ENCODE results near the gene AGBL4.
A peak's percentile ranks its signal among the peaks of the same experiment; 100 is the strongest.
"Not testable (repeated sequence)": the region's sequence is repeated elsewhere in the genome, so short reads cannot be mapped to it uniquely, and the experiment has no call there.

Gene AGBL4

GRCh38 chr1:49424782-49425181 is 599.0 kb downstream of the AGBL4 start:
- no peak for DNase-seq

- DNase-seq, result no peak
These were observed 607.0 kb downstream of the AGBL4 start for GRCh38 chr1:49416758-49417157.

DNA sequence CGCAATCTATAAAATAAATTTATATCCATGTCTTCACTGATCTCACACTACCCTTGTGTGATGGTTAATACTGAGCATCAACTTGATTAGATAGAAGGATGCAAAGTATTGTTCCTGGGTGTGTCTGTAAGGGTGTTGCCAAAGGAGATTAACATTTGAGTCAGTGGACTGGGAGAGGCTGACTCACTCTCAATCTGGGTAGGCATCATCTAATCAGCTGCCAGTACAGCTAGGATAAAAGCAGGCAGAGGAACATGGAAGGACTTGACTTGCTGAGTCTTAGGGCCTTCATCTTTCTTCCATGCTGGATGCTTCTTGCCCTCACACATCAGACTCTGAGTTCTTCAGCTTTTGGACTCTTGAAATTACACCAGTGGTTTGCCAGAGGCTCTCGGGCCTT is 615.4 kb downstream of the AGBL4 start:
- DNase-seq, result no peak

DNA sequence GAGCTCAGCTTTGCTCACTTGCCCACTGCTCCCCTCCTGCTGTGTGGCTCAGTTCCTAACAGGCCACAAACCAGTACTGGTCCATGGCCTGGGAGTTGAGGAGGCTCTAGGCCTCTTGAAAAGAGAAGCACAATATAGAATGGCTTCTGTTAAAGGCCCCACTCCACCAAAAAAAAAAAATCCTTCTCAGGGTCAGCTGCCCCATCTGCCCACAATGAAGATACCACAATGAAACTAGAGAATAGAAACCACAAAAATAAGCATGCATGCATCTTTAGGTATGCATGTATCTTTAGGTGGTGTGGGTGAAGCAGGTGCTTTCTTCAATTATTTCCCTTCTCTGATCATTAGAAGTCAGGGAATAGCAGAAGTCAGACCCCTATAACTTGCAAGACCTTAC is 626.7 kb downstream of the AGBL4 start:
- DNase-seq, result no peak

- no peak for DNase-seq
These were observed 629.6 kb downstream of the AGBL4 start for GRCh38 chr1:49394200-49394599.

DNA sequence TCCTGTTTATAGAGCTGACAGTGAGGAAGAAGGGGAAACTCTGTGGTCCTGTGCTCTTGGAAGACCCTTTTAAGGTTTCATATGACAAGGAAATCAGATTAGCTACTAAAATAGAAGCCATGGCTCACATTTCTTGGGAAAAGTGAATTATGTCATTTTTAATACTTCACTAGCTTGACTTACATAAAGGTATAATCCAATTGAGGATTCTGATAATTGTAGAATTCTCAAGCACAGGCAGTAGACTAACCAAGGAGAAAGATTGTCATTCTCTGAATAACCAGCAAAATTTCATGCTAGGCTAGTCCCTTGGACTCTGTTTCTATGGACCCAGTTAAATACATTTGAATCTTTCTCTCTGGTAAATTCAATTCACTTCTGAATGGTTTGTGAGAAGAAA is 634.1 kb downstream of the AGBL4 start:
- no peak for DNase-seq

DNA sequence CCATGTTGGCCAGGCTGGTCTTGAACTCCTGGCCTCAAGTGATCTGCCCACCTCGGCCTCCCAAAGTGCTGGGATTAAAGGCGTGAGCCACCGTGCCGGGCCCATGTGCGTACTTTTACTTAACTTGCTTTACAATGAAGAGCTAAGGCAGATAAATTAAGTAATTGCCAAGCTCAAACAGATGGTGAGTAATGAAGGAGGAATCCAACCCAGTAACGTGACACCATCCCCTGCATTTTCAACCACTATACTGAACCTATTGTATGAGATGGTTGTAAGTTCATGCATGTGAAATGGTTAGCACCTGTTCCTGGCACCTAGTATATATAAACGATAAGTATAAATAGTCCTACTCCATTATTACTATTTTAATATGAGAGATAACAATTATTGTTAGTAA is 659.1 kb downstream of the AGBL4 start:
- peak; percentile 13 for DNase-seq

- DNase-seq, result no peak
These were observed 660.1 kb downstream of the AGBL4 start for GRCh38 chr1:49363628-49364027.

GRCh38 chr1:49358036-49358435 is 665.7 kb downstream of the AGBL4 start:
- DNase-seq, result no peak

DNA sequence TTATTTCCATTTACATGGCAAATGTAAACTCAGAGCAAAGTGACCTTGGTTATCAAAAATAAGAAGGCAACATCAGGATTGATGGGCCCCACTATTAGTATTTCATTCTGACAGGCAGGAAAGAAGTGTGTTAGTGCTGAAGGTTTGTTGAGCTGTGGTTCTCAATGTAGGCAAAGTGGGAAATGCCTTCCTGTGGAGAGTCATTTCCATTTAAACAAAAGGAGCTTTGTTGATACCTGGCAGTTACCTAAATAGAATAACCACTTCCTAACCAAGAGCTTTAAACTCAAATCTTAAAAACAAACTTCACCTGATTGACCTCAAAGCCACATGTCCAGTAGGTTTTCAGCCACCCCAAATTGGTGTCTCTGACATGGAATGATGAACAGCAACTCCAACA is 667.2 kb downstream of the AGBL4 start:
- DNase-seq, result no peak

GRCh38 chr1:49351768-49352167 is 672.0 kb downstream of the AGBL4 start:
- no peak for DNase-seq

DNA sequence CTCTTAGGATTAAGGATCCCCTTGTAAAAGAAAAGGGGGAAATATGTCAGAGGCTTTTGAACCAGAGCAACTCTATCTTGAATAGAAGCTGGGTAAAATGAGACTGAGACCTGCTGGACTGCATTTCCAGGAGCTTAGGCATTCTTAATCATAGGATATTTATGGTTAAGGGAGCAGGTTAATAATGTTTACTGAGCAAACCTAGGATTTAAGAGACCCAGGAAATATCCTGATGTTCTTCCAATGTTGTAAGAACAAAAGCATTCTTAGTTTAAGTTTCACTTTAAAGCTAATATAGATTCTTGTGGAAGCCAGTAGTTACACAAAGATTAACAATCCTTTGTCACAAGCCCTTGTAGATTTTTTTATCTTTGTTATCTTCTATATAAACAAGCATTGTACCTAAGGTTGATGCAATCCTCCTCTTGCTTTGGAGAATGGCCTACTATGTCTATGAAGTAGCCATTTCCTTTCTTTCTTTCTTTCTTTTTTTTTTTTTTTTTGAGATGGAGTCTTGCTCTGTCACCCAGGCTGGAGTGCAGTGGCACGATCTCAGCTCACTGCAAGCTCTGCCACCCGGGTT is 676.9 kb downstream of the AGBL4 start:
- DNase-seq, result no peak

DNA sequence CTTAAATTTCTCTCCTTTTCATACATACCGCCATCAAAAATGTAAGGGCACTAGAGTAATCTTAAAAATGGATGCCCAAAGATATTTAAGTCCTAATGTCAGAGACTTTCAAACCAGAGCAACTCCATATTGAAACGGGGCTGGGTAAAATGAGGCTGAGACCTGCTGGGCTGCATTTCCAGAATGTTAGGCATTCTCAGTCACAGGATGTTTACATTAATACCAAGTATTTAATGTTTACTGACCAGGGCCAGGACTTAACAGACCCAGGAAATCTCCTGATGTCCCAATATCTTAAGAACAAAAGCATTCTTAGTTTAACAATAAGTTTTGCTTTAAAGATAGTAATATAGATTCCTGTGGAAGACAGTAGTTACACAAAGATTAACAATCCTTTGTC is 683.2 kb downstream of the AGBL4 start:
- DNase-seq, result no peak

GRCh38 chr1:49339043-49339442 is 684.7 kb downstream of the AGBL4 start:
- no peak for DNase-seq

DNA sequence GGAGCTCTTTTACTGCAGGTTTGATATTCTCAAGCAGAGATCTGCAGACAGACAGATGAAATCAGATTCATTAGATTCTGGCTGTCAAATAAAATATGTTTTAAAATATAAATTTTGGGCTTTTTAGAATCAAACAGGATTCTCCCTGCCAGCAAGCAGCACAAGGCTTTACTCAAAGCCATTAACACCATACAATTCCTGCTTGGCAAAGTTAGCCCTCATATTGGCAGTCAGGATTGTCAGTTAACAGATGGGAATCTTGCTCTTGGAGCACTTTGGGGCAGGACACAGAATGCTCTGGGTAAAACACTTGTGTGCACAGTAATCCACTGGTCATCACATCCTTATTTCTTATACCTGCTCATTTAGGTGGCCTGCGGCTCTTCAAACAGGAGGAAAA is 686.5 kb downstream of the AGBL4 start:
- no peak for DNase-seq

- no peak for DNase-seq
These were observed 689.8 kb downstream of the AGBL4 start for GRCh38 chr1:49333906-49334305.

DNA sequence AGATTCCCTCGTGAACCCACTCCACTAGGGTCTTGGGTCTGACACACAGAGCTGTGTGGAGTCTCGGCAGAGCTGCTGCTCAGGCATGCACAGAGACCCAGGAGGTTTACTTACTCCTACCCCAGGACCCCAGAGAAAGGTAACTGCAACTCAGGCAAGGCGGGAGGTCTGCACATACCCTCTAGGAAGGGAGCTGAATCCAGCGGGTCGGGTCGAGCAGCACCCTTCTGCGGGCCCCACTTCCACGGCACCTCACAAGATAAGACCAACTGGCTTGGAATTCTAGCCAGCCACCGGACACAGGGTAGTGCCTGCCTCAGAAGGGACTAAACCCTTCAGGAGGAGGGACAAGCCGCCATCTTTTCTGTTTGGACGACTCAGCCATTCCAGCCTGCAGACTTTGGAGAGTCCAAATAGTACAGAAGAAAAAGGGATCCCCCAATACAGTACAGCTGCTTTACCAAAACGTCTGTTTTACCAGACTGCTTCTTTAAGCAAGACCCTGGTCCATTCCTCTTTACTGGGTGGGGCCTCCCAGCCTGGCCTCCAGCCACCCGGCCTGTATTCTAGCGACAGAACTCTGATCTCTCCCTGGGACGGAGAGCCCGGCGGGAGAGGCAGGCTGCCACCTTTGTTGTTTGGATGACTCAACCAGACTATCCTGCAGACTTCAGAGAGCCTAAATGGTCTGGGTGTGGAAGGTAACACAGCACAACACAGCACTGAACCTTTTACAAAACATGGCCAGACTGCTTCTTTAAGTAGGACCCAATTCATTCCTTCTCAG is 692.5 kb downstream of the AGBL4 start:
- DNase-seq, result no peak

- no peak for DNase-seq
These were observed 699.7 kb downstream of the AGBL4 start for GRCh38 chr1:49323925-49324540.

DNA sequence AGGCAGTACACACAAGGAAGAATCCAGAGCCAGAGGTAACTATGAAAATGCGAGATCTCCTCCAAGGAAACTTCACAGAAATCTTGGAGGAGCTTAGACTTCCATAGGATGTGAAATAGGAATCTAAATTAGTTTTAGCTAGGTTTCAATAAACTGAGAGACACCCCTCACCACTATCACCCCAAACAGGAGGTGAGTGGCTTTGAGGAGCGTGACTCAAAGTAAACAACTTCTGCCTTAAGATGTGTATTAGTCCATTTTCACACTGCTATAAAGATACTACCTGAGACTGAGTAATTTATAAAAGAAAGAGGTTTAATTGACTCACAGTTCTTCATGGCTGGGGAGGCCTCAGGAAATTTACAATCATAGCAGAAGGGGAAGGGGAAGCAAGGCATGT is 703.3 kb downstream of the AGBL4 start:
- DNase-seq, result not testable (repeated sequence)

GRCh38 chr1:49319426-49319963 is 704.3 kb downstream of the AGBL4 start:
- DNase-seq, result no peak

DNA sequence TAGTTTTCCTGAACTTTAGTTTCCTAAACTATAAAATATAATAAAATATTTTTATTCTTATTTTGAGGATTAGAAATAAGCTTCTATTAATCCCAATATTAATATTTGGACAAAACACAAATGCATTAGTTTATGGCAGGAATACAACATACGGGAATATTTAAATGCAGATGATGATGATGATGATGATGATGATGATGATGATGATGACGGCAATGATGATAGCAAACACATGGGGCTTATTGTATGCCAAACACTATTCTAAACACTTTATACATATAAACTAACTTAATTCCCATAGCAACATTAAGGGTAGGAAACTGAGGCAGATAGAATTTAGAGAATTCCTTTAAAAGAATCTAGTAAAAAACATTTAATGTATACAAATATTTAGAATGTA is 705.5 kb downstream of the AGBL4 start:
- DNase-seq, result no peak

GRCh38 chr1:49307457-49307856 is 716.3 kb downstream of the AGBL4 start:
- DNase-seq, result no peak

GRCh38 chr1:49306507-49307070 is 717.2 kb downstream of the AGBL4 start:
- no peak for DNase-seq

- DNase-seq, result not testable (repeated sequence)
These were observed 721.4 kb downstream of the AGBL4 start for GRCh38 chr1:49302400-49302799.
